Forelimb muscle (tissue), 1 donor: Measurements from ENCODE around the gene CLEC16A. TPM values are rescaled to one million over a fixed set of nuclear protein-coding genes. Genes with fewer than 3 reads are reported as not detected.

Source experiments
- DNase-seq: peaks from one replicate; pipeline ENCODE4 v3.0.0-alpha.2; 2013; ENCODE audit warnings: low read depth
- polyA plus RNA-seq: library from polyadenylated mRNA; unstranded; fragments of 120-200 nt; gene quantifications from one replicate; pipeline ENCODE4 v1.2.1, GENCODE V29; 2013; ENCODE audit not compliant: insufficient read length

The CLEC16A gene
- polyA plus RNA-seq, 1 donor = 14.5 TPM

DNA sequence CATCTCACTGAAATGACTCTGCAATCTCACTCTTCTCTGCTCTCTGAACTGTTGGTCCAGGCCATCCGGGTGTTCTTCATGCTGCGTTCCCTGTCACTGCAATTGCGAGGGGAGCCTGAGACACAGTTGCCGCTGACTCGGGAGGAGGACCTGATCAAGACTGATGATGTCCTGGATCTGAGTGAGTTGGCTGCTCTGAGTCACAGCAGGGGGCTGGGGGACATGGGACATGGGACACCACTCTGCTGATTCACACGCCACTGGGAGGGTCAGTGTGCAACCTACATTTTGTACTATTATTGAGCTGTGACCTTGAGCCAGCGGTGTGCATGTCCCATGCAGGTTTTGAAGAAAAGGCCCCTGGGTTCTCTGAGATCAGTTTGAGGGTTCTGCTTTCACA, 116.5 kb downstream of the CLEC16A start:
- DNase-seq = no peak

DNA sequence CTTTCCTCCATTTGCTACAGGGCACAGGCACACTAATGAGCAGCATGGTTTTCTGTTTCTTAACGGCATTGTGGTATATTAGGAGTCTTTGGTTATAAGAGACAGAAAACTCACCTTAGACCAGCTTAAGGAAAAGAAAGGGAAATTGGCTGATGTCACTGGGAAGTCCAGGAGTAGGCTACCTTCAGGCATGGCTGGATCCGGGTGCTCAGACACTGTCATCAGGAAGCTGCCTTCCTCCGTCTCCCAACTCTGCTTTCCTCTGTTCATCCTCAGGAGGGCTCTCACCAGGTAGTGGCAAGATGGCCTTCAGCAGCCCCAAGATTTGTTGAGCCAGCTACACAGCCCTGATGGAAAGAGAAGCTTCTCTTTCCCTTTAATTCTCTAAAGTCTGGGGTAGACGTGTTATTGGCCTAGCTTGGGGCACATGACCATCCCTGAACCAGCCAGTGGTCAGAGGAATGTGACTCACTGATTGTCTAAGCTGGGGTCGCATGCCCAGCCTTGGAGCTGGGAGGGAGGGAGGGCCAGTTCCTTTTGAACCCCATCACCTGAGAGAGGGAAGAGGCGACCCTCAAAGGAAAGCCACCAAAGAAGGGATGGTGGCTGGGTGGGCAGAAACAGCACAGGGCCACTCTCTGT, 117.4 kb downstream of the CLEC16A start:
- no peak for DNase-seq

DNA sequence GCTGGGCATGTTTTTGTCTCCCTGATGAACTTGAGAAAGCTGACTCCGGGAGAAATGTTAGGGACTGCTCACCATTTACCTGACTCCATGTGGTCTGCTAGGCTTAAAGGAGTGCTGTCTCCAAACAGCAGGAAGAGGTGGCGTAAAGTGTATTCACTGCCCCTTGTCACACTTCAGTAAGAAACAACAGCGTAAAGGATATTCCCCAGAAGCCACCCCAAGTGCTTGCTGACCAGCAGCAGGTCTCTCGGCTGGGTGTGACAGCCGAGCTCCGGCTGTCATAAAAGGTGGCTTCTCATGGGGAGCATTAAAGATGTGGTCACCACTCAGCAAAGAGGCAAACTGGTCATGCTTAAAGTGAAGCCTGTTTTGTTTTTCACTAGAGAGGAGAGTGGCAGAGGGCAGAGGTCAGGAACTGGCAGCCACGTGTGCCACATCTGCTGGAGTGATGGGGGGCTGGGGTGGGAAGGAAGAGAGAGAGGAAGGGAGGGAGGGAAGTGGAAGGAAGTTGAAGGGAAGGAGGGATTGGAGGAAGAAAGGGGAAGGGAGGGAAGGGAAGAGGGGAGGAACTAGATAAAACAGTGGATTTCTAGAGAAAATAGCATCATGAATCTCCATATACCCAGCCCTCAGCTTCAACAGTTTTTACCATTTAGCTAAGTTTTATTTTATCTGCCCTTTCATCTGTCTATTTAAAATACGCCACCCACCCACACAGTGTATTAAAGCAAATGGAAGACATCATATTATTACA, 119.3 kb downstream of the CLEC16A start:
- no peak for DNase-seq

DNA sequence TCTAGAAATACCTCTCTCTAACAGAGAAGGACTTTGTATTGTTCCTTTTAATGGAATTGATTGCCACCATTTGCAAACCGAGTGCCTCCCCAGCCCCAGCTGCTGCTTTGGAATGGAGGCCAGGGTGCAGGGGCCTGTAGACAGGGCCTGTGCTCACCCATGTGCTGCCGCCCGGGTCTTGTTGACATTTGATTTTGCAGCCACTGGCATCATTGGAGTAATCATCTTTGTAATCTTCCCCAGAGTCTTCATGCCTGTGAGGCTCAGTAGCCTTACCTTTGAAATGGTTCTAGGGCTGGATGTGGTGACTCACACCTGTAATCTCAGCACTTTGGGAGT, 119.8 kb downstream of the CLEC16A start:
- no peak for DNase-seq

DNA sequence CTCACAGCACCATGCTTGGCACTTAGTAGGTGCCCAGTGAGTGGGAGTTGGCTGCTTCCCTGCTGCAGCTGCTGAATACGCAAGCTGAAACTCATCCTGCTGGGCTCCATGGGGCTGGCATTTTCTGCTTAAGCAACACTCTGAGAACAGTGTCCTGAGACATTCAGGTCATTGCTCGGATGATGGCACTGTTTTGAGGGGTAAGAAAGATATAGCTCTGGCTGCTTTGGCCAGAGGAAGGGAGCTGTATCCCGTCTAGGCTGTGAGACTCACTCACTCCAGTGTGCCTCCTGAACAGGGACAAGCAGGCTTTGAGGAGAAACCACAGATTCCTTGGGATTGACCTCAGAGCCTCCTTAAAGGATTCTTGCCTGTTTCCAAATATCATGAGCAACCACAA, 120.5 kb downstream of the CLEC16A start:
- DNase-seq = no peak

DNA sequence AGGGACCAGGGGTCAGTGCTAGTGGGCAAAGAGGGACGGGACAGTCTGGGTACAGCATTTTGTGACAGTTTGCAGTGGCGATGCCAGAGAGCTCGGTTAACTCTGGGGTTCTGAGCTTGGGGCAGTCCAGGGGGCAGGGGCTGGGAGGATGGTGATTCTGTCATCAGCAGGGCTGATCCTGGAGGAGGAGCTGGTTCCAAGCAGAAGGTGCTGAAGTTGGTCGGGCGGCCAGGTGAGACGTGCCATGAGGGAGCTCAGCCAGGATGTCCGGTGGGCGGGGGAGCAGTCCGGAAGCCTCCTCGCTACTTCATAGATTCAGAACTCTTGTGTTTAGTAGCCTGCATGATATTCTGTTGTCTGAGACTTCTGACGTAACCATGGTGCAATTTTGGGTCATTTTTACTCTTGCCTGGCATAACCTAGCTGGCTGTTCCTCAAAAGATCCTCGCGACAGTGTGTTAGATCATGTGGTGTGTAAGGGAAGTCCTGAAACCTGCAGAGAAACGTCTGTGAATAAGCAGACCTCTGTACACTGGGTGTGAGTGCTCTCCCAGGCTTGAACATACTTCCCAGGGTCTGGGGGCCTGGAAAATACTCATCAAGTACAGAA, 122.0 kb downstream of the CLEC16A start:
- DNase-seq = no peak

DNA sequence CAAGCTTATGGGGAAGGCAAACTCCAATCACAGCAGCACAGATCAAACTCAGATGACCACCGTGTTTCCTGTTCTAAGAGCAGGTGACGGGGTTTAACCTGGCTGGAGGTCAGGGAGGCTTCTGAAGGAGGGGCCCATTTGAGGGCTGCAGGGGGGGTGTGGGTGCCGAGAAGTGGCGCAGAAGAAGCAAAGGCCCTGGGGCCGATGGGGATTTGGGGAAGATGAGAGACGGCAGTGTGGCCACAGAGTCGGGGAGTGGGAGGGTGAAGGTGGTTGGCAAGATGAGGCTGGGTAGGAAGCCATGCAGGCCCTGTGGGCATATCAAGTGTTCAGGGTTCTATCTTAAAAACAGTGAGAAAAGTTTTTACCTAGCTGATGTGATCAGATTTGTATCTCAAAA, 122.9 kb downstream of the CLEC16A start:
- DNase-seq = no peak

DNA sequence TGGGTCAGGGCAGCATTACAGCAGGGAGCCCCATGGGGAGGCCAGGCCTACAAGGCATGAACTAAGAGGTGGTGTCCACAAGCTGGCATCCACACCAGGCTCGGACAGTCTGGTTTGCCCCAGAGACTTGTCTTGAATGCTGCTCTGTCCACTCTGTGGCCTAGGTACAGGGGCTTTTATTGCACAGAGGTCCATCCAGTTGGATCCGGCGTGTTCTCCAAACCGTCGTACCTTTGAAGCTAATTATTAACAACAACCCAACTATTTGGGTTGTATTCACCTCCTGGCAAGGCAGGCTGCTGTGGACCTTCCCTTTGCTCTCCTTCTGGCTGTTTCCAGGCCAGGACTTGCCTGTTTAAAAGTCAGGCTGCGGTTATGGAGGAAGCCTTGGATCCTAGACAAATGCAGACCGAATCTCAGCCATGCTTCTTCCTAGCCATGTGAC, 123.4 kb downstream of the CLEC16A start:
- DNase-seq = no peak

DNA sequence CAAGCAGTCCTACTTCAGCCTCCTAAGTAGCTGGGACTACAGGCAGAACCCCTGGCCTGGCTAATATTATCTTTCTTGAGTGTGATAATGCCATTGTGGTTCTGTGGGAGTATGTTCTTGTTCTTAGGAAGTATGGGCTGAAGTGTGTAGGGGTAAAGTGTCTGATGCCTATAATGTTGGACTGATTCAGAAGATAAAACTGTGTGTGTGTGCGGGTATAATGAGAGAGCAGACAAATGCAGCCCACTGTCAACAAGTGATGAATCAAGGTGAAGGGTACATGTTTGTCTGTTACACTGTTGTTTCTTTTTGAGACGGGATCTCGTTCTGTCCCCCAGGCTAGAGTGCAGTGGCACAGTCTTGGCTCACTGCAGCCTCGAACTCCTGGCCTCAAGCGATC, 127.5 kb downstream of the CLEC16A start:
- DNase-seq = no peak

DNA sequence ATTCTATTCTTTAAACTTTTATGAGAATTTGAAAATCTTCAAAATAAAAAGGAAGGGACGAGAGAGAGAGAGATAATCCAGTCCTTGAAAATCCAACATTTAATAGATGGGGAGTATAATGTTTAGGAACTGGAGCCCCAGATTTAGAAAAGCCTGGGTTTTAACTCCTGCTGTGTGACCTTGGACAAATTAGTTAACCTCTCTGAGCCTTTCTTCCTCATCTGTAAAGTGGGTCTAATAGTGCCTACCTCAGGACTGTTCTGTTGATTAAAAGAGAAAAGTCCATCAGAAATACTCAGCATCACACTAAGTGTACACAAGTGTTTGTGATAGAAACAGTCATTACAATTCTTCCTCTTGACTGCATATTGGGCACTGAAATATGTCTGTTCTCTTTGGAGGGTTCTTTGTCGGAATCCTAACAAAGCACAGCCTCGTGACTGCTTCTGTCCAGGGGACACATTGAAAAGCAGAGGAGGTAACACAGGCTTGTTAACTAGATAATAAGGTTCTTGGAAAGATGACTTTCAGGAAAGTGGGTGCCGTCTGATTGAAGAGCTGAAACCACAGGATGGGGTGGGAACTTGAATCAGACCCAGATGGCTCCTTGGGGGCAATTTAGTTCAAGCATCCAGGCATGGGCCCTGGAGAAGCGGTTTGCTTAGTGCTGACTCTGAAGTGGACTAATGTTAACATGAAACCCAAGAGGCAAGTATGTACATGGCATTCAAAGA, 128.2 kb downstream of the CLEC16A start:
- DNase-seq = no peak

DNA sequence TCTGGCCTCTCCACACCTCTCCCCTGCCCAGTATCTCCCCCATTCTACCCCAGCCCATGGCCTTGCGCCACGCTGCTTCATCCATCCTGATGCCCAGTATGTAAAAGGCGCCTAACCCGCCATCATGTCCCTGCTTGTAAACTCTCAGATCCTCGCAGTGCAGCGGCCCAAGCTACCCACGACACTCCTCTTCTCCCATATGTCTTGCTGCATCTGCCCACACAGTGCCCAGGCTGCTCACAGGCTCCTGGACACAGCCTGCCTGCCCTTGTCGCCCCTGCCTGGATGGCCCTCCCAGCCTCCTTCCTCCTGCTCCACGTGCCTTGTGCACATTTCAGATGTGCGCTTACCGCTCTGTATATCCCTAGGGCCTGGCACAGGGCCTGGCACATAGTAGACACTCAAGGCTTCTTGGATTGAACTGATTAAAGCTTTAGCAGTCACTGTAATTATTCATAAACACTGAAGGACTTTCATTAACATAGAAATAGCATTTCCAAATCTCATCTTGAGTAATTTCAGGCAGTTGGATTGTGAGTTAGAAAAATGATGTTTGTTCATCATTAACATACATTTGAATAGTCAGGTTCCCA, 129.1 kb downstream of the CLEC16A start:
- no peak for DNase-seq

DNA sequence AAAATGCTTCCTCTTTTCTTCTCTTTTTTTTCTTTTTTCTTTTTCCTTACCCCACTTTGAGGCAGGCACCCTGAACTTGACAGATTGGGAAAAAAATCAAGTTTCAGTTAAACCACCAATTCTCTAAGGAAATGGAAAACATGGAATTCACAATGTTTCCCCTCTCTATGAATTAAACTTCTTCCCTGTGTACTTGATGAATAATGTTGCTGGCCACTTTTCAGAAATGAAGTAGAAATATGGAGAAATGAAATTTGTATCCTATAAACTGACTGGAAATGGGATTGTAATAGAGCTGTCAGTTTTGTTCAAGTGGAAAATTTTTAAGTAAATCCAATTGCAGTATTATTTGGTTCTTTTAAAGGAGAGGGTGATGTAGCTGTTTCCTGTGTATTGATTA, 129.8 kb downstream of the CLEC16A start:
- no peak for DNase-seq

DNA sequence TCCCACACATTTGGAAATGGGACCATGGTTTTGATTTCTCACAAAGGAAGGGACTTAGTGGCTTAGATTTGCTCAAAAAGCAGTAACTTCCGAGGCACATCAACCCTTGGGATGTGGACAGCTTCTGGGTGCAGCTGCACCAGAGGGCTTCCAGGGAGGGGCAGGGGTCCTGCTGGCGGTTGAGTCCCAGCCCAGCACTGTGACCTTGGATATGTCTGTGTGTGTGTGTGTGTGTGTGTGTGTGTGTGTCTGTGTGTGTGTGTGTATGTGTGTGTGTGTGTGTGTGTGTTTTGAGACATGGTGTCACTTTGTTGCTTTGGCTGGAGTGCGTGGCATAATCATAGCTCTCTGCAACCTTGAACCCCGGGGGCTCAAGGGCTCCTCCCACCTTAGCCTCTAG, 130.8 kb downstream of the CLEC16A start:
- no peak for DNase-seq

DNA sequence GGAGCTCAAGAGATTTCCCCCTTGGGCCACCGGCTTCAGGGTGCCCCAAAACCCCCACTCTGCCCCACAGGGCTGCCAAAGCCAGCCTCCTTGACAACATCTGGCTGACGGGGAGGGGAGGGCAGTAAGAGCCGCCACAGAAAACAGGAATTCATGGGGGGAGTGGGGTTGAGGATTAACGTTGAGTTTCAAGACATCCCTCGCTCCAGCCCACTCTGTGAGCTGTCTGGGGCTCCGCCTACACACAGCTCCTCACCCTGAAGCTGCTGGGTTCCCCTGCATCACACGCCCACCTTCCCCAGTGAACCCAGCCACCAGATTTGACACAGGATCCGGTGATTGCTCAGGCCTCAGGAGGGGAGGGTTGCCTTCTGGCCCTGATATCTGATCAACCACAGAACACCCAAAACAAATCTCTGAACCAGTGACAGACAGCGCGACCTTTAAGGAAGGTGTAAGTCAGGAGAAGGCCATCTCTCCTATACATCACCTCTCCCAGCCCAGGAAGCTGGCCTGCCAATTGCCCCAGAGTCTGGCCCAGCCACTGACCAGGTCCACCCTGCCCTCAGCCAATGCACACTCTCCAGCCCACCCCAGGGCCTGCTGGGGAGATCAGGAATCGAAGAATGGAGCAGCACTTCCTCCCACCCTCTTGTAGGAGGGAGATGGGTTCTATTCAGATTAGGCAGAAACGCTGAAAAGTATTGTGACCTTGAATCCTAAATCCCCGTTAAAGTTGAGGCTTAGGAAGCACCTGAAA, 132.1 kb downstream of the CLEC16A start:
- DNase-seq = no peak

DNA sequence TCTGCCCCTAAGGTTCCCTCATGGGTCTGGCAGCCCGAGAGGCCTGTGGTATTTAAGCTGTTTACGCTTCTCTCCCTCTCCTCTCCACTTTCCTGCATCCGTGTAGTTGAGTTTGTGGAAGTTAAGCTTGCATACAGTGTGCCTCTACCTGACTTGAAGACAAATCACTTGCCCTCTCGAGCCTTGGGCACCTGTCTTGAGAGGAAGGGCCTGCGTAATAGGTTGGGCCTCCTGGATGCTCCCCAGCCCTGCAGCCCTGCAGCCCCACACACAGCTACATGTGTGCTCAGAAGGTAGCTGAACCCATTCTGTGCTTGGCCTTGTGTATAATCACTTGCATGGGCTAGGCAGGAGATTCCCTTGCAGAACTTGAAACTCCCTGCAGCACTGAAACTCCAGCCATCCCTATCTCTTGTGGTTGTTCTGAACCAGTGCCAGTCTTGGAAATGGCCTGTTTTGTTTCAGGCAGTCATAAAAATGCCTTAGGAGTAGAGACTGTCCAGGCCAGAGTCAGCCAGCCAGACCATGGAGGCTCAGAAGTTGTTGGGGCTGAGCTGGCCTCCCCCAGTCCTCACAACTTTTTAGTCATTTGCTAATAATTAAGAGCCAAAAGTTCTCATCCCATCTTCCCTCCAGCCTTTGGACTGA, 134.6 kb downstream of the CLEC16A start:
- no peak for DNase-seq

DNA sequence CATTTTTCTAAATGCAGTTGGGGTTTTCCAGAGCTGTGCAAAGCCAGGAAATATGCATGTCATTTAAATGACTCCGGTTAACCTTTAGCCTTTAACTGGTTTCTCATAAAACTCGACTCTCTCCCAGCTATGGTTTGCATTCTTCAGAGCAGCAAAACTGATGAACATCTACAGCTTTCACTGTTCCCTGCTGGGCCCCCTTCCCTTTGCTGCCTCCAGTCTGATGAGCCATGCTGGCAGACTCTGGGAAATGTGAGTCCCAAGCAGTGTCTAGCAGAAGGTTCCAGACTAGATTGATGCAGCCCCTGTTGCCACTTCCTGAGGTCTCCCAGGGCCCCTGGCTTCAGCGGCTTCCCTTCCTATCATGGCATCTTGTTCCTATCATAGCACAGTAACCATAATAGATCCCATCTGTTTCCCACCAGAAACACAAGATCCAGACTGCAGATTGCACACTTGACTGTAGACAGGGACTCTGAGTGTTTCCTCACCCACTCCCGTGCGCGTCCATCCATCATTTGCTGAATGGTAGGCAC, 135.4 kb downstream of the CLEC16A start:
- DNase-seq = no peak

DNA sequence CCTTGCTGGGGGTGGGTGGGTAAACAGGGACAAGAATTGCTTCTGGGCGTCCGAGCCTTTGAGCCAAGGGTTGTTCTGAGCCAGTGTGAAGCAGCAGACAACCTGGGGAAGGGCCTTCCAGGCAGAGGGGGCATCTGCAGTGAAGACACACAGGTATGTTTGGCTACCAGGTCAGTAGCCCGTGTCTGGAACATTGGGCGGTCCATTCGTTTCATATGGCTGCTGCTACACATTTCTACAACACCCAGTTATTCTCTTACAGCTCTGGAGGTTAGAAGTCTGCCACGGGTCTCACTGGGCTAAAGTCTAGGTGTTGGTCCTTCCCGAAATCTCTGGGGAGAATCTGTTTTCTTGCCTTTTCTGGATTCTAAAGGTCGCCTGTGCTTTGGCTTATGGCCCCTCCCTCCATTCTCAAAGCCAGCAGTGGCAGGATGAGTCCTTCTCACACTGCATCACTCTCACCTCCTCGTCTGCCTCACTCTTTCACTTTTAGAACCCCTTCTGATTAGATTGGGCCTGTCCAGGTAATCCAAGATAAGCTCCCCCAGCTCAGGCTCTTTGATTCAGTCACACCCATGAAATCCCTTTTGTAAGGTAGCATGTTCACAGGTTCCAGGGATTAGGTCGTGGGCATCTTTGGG, 136.1 kb downstream of the CLEC16A start:
- DNase-seq = no peak

DNA sequence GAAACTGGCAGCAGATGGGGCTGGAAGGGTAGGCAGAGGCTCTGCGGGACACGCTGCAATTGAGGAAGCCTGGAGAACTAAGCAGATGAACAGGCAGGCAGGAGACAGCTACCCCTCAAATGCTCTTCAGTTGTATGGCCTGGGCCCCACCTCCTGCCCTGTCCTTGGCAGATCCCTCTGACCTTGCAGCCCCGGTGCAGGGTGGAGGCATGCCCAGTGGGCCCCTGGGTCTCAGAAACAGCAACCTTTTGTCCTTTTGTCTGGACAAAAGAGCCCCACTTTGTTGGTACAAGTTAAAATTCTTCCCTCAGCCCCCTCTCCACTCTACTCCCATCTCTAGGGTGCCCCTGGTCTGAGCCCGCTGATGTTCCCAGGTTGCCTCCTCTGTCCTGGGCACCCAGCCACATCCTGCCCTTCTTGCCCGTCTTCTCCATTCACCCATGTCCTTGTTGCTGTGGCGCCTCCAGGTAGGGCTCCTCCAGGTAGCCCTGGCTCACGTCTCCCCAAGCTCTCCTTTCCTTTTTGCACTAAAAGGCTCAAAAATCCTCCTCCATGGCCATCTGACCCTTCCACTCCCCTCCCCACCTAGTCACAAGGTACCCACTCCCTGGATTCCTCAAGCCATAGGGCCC, 136.8 kb downstream of the CLEC16A start:
- DNase-seq = no peak

DNA sequence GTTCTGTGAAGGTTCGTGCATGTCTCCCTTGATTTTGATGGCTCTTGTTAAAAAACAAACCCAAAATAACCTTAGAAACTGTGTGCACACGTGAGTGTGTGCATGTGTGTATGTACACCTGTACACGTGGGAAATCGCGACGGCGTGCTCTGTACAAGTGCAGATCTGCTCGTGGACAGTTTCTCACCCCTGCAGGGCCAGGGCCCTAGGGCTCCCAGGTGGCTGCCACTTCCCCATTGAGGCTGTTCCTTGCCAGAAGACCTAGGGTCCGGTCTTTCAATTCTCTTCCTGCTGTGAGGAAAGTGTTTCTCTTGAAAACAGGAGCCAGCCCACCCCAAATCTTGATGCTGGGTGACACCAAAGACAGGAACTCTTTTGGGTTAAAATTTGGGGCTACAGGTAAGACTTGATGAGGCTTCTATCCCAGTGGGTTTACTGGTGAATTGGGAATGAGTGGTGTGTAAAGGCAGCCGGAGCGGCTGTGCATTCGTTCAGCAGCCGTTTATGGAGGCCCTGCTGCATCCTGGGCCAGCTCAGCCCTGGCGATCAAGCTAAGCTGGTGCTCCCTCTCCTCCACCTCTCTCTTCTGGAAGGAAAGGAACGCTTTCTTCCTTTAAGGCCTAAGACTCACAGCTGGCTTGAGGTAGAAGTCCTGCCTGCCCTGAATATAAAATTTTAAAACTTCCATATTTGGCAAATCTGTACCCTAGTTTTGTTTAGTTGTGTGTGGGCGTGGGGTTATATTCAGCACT, 137.9 kb downstream of the CLEC16A start:
- no peak for DNase-seq
